HepG2 (cell line): ENCODE measurements around the gene FAM72D. TPM values are rescaled to one million over a fixed set of nuclear protein-coding genes. Genes with fewer than 3 reads are reported as not detected.

ENCODE experiments used
- polyA plus RNA-seq, 8 experiments: library from polyadenylated mRNA; depleted of rRNA in 3 of 8; stranded (reverse) in 7 of 8; unstranded in 1 of 8; fragments of >200 nt; fragmentation: Illumina TruSeq in 4 of 8; extraction: Trizol in 4 of 8; gene quantifications; 2 replicates each; pipeline versions ENCODE4 v1.2.1 to v1.2.3, GENCODE V29; 2011 to 2016; ENCODE audit warnings: low read depth in 4 of 8, missing spikeins in 1 of 8, mixed read lengths in 1 of 8; ENCODE audit not compliant: insufficient read depth in 1 of 8
- total RNA-seq, 5 experiments: library from RNA; depleted of rRNA; stranded (reverse); fragments of >200 nt; fragmentation: Illumina TruSeq; extraction: Trizol; gene quantifications; 2 replicates each; pipeline ENCODE4 v1.2.3, GENCODE V29; 2016; ENCODE audit warnings: low read depth in 1 of 5

The FAM72D gene
- total and polyA plus RNA-seq, 2 of the 13 experiments (the other 11 are each of a cell fraction or from before 2014, with no cell fraction given), result 3.7 to 4.4 TPM

Other genes starting within 250 kb of the FAM72D start
- 16.1 and 21.8 TPM in 2 replicates for gene SRGAP2B, start 646 bp upstream of the FAM72D start, total RNA-seq (2016; rRNA removed; fragmentation: Illumina TruSeq; extraction: Trizol)
- 9.2 and 13.5 TPM in 2 replicates for gene SRGAP2B, start 646 bp upstream of the FAM72D start, polyA plus RNA-seq (2011; rRNA removed)
- not detected in 2 replicates for gene PPIAL4D, start 146.2 kb downstream of the FAM72D start, total RNA-seq (2016; rRNA removed; fragmentation: Illumina TruSeq; extraction: Trizol)
- gene PPIAL4D, start 146.2 kb downstream of the FAM72D start, polyA plus RNA-seq (2011; rRNA removed), result not detected in 2 replicates